ENCODE measurements around the gene FEZ2. TPM values are rescaled to one million over a fixed set of nuclear protein-coding genes. Genes with fewer than 3 reads are reported as not detected.
A peak's percentile ranks its signal among the peaks of the same experiment; 100 is the strongest.

FEZ2 gene
- total RNA-seq, 2 experiments from 2014 or later: 6.5 to 8.2 TPM

GRCh38 chr2:36554531-36554930 is 43.4 kb downstream of the FEZ2 start:
- DNase-seq: no peak
- no peak overlapping the region for H3K27ac Mint-ChIP-seq
- no peak overlapping the region for H3K4me3 Mint-ChIP-seq
- H3K27me3 Mint-ChIP-seq (ENCODE audit: low read depth): no peaks in the 10 kb centered on the region
- peaks cover 5% of the 10 kb centered on the region for H3K4me1 Mint-ChIP-seq (ENCODE audit: low read depth)
- CTCF ChIA-PET: no interaction called here
- peaks cover 21% of the 10 kb centered on the region for H3K36me3 Mint-ChIP-seq (ENCODE audit: low read depth)
- intact Hi-C loops (cut with micrococcal nuclease): no loop called here
- H3K9me3 Mint-ChIP-seq: no peaks in the 10 kb centered on the region

DNA sequence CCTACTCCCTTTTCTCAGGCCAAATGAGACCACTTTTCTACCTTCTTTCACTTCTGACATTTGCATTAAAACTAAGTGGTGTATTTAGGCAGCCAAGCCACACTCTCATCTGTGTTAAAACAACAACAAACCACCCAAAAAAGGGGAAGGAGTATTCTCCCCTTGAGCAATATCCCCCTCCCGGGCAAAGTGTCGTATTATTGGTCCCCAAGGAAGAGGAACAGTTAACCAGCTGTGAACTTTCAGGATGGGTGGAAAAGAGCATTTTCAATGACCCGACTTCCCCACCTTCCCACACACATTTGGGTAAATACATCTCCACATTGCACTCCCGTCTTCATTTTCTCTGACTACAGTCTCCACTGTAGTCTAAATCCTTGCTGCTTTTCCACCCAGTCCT is 44.3 kb downstream of the FEZ2 start:
- Mint-ChIP-seq H3K27ac (no peak overlapping the region), H3K27me3 (ENCODE audit: low read depth) (no peaks in the 10 kb centered on the region), H3K36me3 (ENCODE audit: low read depth) (peaks cover 24% of the 10 kb centered on the region), H3K4me3 (no peak overlapping the region), H3K9me3 (no peaks in the 10 kb centered on the region), H3K4me1 (ENCODE audit: low read depth) (peaks cover 10% of the 10 kb centered on the region)
- CTCF ChIA-PET: interaction anchor here (0.6 kb wide), 1 partner anchor 114 kb away, joined by 3 read pairs; no protein-coding TSS in a partner anchor
- DNase-seq: no peak
- intact Hi-C loops (cut with micrococcal nuclease): no loop called here

DNA sequence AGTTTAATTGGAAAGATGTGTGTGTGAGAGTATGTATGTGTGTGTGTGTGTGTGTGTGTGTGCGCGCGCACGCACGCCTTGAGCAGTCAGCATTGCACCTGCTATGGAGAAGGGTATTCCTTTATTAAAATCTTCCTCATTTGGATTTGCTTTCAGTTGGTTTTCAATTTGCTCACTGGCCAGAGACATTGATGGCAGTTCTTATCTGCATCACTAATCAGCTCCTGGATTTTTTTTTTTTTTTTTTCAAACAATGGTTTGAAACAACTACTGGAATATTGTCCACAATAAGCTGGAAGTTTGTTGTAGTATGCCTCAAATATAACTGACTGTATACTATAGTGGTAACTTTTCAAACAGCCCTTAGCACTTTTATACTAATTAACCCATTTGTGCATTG is 48.0 kb downstream of the FEZ2 start:
- Mint-ChIP-seq H3K4me1 (ENCODE audit: low read depth) (peaks cover 10% of the 10 kb centered on the region), H3K36me3 (ENCODE audit: low read depth) (peaks cover 28% of the 10 kb centered on the region), H3K4me3 (no peak overlapping the region), H3K9me3 (no peaks in the 10 kb centered on the region), H3K27me3 (ENCODE audit: low read depth) (no peaks in the 10 kb centered on the region), H3K27ac (no peak overlapping the region)
- DNase-seq: no peak
- CTCF ChIA-PET: interaction anchor here (0.7 kb wide), 2 partner anchors 193 to 197 kb away, joined by 3 read pairs; no protein-coding TSS in a partner anchor
- intact Hi-C loops (cut with micrococcal nuclease): no loop called here

- intact Hi-C loops (cut with micrococcal nuclease): loop anchor here (1.0 kb wide), 1 partner anchor 42 kb away; no protein-coding TSS in a partner anchor
Measured at GRCh38 chr2:36549165-36549574, 48.8 kb downstream of the FEZ2 start.

GRCh38 chr2:36547906-36548305 is 50.1 kb downstream of the FEZ2 start:
- CTCF ChIA-PET: no interaction called here
- no peaks in the 10 kb centered on the region for H3K9me3 Mint-ChIP-seq
- intact Hi-C loops (cut with micrococcal nuclease): no loop called here
- peaks cover 10% of the 10 kb centered on the region for H3K4me1 Mint-ChIP-seq (ENCODE audit: low read depth)
- DNase-seq: no peak
- peaks cover 30% of the 10 kb centered on the region for H3K36me3 Mint-ChIP-seq (ENCODE audit: low read depth)
- H3K4me3 Mint-ChIP-seq: no peak overlapping the region
- no peak overlapping the region for H3K27ac Mint-ChIP-seq
- H3K27me3 Mint-ChIP-seq (ENCODE audit: low read depth): no peaks in the 10 kb centered on the region

More at GRCh38 chr2:36549165-36549574, 48.8 kb downstream of the FEZ2 start:
- peaks cover 10% of the 10 kb centered on the region for H3K4me1 Mint-ChIP-seq (ENCODE audit: low read depth)
- H3K36me3 Mint-ChIP-seq (ENCODE audit: low read depth): peaks cover 32% of the 10 kb centered on the region
- no peaks in the 10 kb centered on the region for H3K9me3 Mint-ChIP-seq
- H3K27ac Mint-ChIP-seq: no peak overlapping the region
- H3K27me3 Mint-ChIP-seq (ENCODE audit: low read depth): no peaks in the 10 kb centered on the region
- peak overlapping the region; percentile 7 for H3K4me3 Mint-ChIP-seq
- peak; percentile 14 for DNase-seq
- CTCF ChIA-PET: interaction anchor here (0.6 kb wide), 1 partner anchor 118 kb away, joined by 3 read pairs; no protein-coding TSS in a partner anchor

GRCh38 chr2:36545871-36546416 is 52.0 kb downstream of the FEZ2 start:
- no peak for DNase-seq
- Mint-ChIP-seq H3K4me1 (ENCODE audit: low read depth) (peaks cover 10% of the 10 kb centered on the region), H3K27me3 (ENCODE audit: low read depth) (no peaks in the 10 kb centered on the region), H3K36me3 (ENCODE audit: low read depth) (peaks cover 27% of the 10 kb centered on the region), H3K27ac (no peak overlapping the region), H3K9me3 (no peaks in the 10 kb centered on the region), H3K4me3 (no peak overlapping the region)
- intact Hi-C loops (cut with micrococcal nuclease): no loop called here
- CTCF ChIA-PET: no interaction called here

GRCh38 chr2:36544638-36545338 is 53.2 kb downstream of the FEZ2 start:
- no peaks in the 10 kb centered on the region for H3K9me3 Mint-ChIP-seq
- no peaks in the 10 kb centered on the region for H3K27me3 Mint-ChIP-seq (ENCODE audit: low read depth)
- CTCF ChIA-PET: interaction anchor here (0.5 kb wide), 1 partner anchor 51 kb away, joined by 4 read pairs; no protein-coding TSS in a partner anchor
- H3K4me1 Mint-ChIP-seq (ENCODE audit: low read depth): peaks cover 6% of the 10 kb centered on the region
- DNase-seq: no peak
- peaks cover 24% of the 10 kb centered on the region for H3K36me3 Mint-ChIP-seq (ENCODE audit: low read depth)
- intact Hi-C loops (cut with micrococcal nuclease): no loop called here
- no peak overlapping the region for H3K27ac Mint-ChIP-seq
- no peak overlapping the region for H3K4me3 Mint-ChIP-seq

DNA sequence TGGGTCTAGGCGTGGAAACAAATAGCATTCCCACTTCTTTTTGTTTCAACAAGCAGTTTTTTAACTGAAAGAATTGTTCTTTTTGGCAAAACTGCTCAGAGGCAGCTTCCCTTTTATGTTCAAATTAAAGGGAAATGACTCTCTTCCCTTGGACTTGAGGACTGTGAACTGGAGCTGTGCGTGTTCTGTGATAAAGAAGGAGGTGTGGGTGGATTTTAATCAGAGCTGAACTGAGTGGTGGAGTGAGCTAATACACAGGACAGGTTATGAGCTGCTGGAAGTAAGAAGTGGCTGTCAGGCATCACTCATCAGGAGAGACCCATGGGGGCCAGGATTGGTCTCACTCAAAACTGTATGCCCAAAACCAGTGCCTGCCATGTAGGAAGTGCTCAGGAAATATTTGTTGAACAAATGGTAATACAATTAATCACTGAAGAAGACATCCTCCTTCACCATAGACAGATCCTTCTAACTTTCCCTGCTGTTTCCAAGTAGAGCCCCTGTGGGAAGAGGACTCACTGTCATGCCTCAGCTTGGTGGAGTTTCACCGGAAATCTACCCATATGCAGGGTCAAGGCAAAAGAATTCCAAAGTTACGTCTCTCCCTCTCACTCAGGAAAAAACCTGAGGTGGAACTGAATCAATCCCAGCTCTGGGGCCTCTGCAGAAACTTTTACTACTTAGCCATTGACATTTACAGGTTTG is 55.9 kb downstream of the FEZ2 start:
- peaks cover 9% of the 10 kb centered on the region for H3K36me3 Mint-ChIP-seq (ENCODE audit: low read depth)
- H3K9me3 Mint-ChIP-seq: no peaks in the 10 kb centered on the region
- H3K27me3 Mint-ChIP-seq (ENCODE audit: low read depth): no peaks in the 10 kb centered on the region
- no peak for DNase-seq
- no peak overlapping the region for H3K27ac Mint-ChIP-seq
- CTCF ChIA-PET: no interaction called here
- no peaks in the 10 kb centered on the region for H3K4me1 Mint-ChIP-seq (ENCODE audit: low read depth)
- H3K4me3 Mint-ChIP-seq: no peak overlapping the region
- intact Hi-C loops (cut with micrococcal nuclease): no loop called here

DNA sequence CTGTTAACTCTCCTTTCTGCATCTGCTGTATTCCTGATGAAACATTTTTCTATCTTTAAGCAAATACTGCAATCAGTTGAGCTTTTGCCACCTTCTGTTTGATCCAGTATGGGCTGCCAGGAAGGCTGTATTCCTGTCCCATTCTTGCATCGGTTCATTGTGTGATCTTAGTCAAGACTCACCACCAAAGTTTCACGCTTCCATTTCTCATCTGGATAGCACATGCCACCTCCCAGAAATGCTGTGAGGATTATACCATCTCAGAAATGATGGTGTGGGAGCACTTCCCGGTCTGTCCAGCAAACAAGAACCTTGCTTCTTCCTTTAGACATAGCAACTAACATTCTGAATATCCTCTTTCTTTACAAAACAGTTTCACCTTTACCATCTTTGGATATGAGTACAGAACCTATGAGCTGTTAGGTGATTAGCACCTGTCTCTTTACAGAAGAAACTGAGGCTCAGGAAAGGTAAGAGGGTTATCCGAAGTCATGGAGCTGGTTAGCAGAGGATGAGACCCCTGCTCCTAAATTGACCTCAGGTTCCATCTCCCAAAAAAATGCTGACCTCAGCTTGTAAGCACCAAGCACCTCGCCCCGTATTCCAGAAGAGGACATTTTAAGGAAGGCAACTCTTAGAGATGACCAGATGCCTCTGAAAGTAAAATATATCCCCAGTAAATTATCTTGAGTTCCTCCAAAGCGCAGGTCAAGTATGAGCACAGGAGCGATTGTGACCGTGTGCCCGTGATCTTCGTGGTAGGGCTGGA is 56.8 kb downstream of the FEZ2 start:
- Mint-ChIP-seq H3K4me3 (no peak overlapping the region), H3K4me1 (ENCODE audit: low read depth) (no peaks in the 10 kb centered on the region), H3K27ac (no peak overlapping the region), H3K36me3 (ENCODE audit: low read depth) (peaks cover 8% of the 10 kb centered on the region), H3K9me3 (no peaks in the 10 kb centered on the region), H3K27me3 (ENCODE audit: low read depth) (no peaks in the 10 kb centered on the region)
- DNase-seq: no peak
- CTCF ChIA-PET: no interaction called here
- intact Hi-C loops (cut with micrococcal nuclease): no loop called here

GRCh38 chr2:36539631-36540030 is 58.3 kb downstream of the FEZ2 start:
- H3K36me3 Mint-ChIP-seq (ENCODE audit: low read depth): peaks cover 2% of the 10 kb centered on the region
- intact Hi-C loops (cut with micrococcal nuclease): no loop called here
- H3K27me3 Mint-ChIP-seq (ENCODE audit: low read depth): no peaks in the 10 kb centered on the region
- H3K4me1 Mint-ChIP-seq (ENCODE audit: low read depth): no peaks in the 10 kb centered on the region
- no peak overlapping the region for H3K4me3 Mint-ChIP-seq
- H3K27ac Mint-ChIP-seq: no peak overlapping the region
- CTCF ChIA-PET: no interaction called here
- no peaks in the 10 kb centered on the region for H3K9me3 Mint-ChIP-seq
- no peak for DNase-seq

DNA sequence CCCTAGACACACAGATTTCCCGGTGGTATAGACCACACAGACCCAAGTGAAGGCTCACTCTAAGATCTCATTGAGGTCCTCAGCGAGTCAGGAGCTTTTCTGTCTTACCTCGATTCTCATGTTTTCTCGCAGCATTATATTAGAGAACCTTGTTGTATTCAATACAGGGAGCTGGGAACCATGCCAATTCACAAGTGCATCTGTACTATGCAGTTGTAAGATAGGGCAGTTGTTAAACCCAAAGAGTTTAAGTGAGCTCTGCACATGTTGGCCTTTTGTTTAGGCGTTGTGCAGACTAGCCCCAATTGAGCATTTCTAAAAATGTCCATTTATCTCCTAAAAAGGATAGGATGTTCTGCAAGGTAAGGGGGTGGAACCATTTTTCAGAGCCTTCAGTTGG is 59.6 kb downstream of the FEZ2 start:
- no peaks in the 10 kb centered on the region for H3K27me3 Mint-ChIP-seq (ENCODE audit: low read depth)
- CTCF ChIA-PET: no interaction called here
- intact Hi-C loops (cut with micrococcal nuclease): no loop called here
- no peak overlapping the region for H3K4me3 Mint-ChIP-seq
- no peaks in the 10 kb centered on the region for H3K9me3 Mint-ChIP-seq
- no peaks in the 10 kb centered on the region for H3K4me1 Mint-ChIP-seq (ENCODE audit: low read depth)
- H3K36me3 Mint-ChIP-seq (ENCODE audit: low read depth): no peaks in the 10 kb centered on the region
- no peak overlapping the region for H3K27ac Mint-ChIP-seq
- no peak for DNase-seq

GRCh38 chr2:36536776-36537175 is 61.2 kb downstream of the FEZ2 start:
- Mint-ChIP-seq H3K4me3 (no peak overlapping the region), H3K4me1 (ENCODE audit: low read depth) (no peaks in the 10 kb centered on the region), H3K9me3 (no peaks in the 10 kb centered on the region), H3K27me3 (ENCODE audit: low read depth) (no peaks in the 10 kb centered on the region), H3K27ac (no peak overlapping the region), H3K36me3 (ENCODE audit: low read depth) (no peaks in the 10 kb centered on the region)
- DNase-seq: no peak
- intact Hi-C loops (cut with micrococcal nuclease): no loop called here
- CTCF ChIA-PET: no interaction called here
